Caki2 (cell line): ENCODE results near the gene CEP164. TPM values are rescaled to one million over a fixed set of nuclear protein-coding genes. Genes with fewer than 3 reads are reported as not detected.
"Not testable (repeated sequence)": the region's sequence is repeated elsewhere in the genome, so short reads cannot be mapped to it uniquely, and the experiment has no call there.

Experiments
- DNase-seq: peaks from one replicate; pipeline ENCODE4 v3.0.0-alpha.2; 2015; ENCODE audit warnings: low read depth
- in situ Hi-C: cut with HindIII; loops from 2 replicates; pipeline ENCODE4 v1.10.0; 2016; ENCODE audit warnings: low sequenced_read_pairs, low pct_unique_long_range_greater_than_20kb, mixed read lengths
- total RNA-seq: library from RNA; depleted of rRNA; stranded (reverse); fragments of >200 nt; shearing (Covaris generic); gene quantifications from 2 replicates; pipeline ENCODE4 v1.2.3, GENCODE V29; 2014; ENCODE audit warnings: low replicate concordance

The CEP164 gene
- total RNA-seq, 1 experiment from 2014 or later, result 7.9 TPM

DNA sequence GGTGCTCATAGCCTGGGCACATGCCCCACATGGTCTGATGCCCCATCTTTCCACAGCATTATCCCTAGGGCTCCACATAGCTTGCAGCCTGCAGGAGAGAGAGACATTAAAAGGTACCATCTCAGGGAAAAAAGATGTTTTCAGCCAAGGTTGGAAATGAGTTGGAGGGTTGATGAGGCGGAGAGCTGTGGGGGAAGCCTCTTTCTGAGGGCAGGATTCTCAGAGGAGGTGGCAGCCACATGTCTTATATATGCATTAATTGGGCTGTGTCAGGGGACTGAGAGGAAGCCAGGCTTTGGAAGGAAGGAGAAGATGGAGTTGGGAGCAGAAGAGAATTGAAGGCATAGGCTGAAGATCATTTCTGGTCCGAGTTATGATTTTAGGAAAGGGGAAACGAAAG lies 57.8 kb downstream of the CEP164 start:
- DNase-seq, result no peak
- in situ Hi-C loops, result no loop called here

DNA sequence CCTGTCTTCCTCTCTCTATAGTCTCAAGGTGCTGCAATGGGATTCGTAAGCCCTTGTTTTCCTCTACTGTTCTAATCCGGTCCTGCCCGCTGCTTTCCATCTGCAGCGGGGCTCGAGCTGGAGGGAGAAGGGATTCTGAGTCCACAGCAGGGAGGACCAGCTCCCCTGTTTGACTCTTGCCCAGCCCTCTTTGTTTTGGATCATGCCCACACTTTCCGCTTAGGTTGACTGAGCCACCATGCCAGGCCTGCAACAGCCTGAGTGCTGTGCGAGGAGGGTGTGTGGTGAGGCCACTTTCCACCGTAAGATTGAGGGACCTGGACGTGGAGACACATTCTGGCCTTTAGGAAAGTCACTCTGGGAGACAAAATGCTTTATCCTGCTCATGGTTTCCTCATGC lies 58.3 kb downstream of the CEP164 start:
- in situ Hi-C loops, result no loop called here

DNA sequence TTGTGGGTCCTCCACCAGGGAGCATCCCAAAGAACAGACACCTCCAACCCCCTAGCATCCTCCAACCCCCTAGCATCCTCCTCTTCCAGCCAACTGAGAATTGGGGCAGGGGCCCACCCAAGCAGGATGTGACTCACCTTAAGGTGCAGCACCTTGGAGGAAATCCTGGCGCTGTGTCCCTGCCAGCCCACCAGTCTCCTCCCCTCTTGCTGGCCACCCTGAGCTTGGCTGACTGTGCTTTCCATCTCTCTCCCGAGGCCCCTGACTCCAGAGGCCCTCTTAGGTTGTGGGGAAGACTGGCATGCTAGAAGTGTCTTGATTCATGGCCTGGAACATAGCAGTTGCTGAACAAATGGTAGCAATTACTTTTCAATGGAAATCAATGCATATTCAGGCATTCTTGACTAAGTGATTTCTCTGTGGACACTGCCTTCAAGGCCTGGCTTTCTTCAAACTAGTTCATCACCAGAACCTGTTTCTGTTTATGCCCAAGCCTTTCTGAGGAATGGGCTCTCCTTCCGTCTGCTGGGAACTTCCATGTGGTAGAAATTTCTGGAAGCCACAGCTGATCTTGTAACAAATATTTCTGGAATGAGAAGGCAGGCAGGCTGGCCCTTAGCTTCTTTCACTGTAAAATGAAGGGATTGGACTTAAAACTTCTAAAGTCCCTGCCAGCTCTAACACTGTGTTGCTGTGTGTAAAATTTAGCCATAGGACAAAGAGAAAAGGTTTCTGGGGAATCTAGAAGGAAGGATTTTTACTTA lies 60.5 kb downstream of the CEP164 start:
- no peak for DNase-seq
- in situ Hi-C loops, result no loop called here

More for the DNA sequence above, 58.3 kb downstream of the CEP164 start:
- no peak for DNase-seq

DNA sequence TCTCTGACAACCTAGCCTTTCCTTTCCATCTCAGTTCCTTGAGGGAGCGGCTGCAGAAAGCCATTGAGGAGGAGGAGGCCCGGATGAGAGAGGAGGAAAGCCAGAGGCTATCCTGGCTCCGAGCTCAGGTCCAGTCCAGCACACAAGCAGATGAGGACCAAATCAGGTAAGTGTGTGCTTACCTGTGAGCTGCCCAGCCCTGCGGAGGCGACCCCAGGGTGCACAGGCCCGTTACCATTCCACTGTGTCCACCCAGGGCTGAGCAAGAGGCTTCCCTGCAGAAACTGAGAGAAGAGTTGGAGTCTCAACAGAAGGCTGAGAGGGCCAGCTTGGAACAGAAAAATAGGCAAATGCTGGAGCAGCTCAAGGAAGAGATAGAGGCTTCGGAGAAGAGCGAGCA lies 63.1 kb downstream of the CEP164 start:
- no peak for DNase-seq
- in situ Hi-C loops, result no loop called here

DNA sequence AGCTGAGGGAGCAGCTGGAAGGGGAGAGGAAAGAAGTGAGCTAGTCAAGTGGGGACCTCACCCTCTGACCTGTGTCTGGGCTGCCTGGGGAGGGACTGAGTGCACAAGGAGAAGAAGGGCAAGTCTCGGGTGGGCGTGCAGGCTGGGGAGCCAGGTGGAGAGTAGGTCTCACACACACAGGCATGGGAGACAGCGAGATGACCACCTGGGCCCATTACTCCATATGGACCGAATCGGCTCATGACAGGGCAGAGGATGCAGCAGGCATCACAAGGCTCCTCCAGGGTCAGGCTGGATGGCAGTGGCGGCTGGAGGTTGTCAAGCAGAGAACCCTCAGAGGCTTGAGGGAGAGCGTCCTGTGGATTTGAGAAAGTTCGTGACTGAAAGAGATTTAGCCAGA lies 63.5 kb downstream of the CEP164 start:
- in situ Hi-C loops, result no loop called here
- no peak for DNase-seq

DNA sequence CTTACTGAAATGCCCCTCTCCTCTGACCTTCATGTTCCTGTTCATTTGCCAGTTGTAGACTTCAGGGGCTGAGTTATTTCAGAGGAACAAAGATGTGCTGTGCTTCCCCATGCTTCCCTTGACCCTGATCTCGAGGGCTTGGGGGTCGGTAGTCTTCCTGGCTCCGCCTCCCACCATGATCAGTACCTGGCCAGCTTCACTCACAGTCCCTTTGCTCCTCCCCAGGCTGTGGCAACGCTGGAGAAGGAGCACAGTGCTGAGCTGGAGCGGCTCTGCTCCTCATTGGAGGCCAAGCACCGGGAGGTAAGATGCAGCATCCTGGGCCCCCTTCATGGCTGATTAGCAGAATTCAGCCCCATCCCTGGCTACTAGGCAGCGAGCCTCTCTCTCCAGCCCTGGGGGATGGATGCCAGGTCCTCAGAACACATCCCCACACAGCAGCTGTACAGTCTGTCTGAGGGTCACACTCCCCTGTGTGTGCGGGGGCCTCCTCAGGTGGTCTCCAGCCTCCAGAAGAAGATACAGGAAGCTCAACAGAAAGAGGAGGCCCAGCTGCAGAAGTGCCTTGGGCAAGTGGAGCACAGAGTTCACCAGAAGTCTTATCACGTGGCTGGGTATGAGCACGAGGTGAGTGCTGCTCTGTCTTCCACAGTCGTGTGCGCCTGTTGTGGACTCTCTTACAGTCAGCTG lies 64.5 kb downstream of the CEP164 start:
- DNase-seq, result no peak
- in situ Hi-C loops, result no loop called here

DNA sequence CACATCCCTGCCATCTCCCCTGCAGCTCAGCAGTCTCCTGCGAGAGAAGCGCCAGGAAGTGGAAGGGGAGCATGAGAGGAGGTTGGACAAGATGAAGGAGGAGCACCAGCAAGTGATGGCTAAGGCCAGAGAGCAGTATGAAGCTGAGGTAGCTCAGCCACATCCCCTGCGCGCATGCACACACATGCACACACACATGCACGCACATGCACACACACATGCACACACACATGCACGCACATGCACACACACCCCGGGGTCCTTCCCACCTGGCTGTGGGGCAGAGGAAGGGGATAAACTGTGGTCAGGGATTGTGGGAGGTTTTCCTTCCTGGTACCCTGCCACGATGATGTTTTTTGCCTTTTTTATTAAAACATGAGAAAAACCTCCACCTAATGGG lies 65.3 kb downstream of the CEP164 start:
- in situ Hi-C loops, result no loop called here
- DNase-seq, result no peak

DNA sequence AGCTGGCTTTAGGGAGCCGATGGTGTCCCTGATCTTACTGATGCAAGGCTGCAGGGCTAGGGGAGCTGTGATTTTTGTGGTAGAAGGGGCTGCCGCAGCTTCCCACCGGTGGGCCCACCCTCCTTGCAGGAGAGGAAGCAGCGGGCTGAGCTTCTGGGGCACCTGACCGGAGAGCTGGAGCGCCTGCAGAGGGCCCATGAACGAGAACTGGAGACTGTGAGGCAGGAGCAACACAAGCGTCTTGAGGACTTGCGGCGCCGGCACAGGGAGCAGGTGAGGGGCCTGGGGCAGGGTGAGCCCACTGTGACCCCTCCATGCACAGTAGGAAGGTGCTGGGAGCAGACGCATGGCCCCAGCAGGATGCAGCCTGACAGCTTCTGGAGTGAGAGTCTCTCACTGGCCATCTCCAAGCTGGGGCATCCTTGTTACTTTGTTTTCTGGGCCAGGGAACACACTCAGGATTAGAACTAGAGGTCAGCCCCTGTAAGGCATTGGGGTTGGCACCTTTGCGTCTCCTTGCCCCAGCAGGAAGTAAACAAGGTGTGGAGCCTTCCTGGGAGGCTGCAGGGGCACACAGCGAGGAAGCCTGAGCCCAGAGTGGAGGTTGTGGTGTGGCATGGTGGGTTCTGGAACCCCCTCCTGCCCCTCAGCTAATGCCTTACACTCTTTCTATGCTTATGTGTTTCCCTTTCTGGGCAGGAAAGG lies 66.7 kb downstream of the CEP164 start:
- no peak for DNase-seq
- in situ Hi-C loops, result no loop called here

DNA sequence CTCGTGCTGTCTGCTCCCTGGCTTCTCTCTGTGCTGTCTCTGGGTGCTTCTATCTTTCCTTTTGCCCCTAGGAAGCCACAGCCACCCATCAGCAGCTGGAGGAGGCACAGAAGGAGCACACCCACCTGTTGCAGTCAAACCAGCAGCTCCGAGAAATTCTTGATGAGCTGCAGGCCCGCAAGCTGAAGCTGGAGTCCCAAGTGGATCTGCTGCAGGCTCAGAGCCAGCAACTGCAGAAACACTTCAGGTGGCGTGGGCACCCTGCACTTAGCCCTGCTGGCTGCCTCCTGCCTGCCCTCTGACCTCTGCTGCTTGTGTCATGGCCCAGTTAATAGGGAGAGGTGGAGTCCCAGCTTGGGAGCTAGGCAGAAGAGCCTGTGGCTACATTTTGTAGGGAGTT lies 67.8 kb downstream of the CEP164 start:
- in situ Hi-C loops, result no loop called here

DNA sequence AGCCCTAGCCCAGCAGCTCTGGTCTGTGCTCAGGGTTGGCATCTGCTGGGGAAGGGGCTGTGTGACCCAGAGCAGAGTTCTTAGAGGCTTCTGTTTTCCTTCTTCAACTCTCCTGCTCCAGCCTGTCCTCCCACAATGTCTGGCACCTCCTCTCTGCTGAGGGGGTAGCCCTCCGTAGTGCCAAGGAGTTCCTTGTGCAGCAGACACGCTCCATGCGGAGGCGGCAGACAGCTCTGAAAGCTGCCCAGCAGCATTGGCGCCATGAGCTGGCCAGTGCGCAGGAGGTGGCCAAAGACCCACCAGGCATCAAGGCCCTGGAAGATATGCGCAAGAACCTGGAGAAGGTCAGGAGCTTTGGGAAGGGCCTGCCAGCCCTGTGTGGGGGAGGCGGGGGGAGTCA lies 69.3 kb downstream of the CEP164 start:
- in situ Hi-C loops, result no loop called here
- no peak for DNase-seq

More for the DNA sequence above, 67.8 kb downstream of the CEP164 start:
- no peak for DNase-seq

DNA sequence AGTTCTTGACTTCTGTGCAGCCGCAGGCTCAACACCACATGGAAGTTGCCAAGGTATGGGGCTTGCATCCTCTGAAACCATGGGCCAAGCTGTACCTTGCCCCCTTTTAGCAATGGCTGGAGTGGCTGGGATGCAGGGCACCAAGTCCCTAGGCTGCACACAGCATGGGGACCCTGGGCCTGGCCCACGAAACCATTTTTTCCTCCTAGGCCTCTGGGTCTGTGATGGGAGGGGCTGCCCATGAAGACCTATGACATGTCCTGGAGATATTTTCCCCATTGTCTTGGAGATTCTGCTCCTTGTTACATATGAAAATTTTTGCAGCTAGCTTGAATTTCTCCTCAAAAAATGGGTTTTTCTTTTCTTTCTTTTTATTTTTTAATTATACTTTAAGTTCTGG lies 71.0 kb downstream of the CEP164 start:
- DNase-seq, in situ Hi-C loops: not testable (repeated sequence)

DNA sequence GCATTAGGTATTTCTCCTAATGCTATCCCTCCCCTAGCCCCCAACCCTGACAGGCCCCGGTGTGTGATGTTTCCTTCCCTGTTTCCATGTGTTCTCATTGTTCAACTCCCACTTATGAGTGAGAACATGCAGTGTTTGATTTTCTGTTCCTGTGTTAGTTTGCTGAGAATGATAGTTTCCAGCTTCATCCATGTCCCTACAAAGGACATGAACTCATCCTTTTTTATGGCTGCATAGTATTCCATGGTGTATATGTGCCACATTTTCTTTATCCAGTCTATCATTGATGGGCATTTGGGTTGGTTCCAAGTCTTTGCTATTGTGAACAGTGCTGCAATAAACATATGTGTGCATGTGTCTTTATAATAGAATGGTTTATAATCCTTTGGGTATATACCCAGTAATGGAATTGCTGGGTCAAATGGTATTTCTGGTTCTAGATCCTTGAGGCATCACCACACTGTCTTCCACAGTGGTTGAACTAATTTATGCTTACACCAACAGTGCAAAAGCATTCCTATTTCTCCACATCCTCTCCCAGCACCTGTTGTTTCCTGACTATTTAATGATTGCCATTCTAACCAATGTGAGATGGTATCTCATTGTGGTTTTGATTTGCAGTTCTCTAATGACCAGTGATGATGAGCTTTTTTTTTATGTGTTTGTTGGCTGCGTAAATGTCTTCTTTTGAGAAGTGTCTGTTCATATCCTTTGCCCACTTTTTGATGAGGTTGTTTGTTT lies 71.6 kb downstream of the CEP164 start:
- in situ Hi-C loops, DNase-seq: not testable (repeated sequence)

DNA sequence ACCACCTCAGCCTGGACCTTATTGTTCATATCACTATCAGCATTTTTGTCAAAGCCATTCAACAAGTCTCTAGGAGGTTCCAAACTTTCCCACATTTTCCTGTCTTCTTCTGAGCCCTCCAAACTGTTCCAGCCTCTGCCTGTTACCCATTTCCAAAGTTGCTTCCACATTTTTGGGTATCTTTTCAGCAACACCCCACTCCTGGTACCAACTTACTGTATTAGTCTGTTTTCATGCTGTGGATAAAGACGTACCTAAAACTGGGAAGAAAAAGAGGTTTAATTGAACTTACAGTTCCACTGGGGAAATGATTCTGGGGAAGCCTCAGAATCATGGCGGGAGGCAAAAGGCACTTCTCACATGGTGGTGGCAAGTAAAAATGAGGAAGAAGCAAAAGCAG lies 78.2 kb downstream of the CEP164 start:
- in situ Hi-C loops, DNase-seq: not testable (repeated sequence)

DNA sequence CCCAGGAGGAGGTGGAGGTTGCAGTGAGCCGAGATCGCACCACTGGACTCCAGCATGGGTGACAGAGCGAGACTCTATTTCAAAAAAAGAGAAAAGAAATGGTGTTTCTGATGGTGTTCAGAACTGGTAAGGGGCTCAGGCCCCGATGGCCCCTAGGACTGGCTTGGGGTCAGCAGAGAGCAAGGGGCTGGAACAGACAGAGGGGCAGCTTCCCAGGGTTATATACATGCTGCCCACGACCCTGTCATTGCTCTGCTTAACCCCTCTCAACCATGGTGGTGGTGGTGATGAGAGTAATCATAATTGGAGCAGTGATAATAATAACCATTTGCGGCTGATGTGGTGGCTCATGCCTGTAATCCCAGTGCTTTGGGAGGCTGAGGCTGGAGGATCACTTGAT lies 79.4 kb downstream of the CEP164 start:
- in situ Hi-C loops, result no loop called here
- DNase-seq, result no peak

DNA sequence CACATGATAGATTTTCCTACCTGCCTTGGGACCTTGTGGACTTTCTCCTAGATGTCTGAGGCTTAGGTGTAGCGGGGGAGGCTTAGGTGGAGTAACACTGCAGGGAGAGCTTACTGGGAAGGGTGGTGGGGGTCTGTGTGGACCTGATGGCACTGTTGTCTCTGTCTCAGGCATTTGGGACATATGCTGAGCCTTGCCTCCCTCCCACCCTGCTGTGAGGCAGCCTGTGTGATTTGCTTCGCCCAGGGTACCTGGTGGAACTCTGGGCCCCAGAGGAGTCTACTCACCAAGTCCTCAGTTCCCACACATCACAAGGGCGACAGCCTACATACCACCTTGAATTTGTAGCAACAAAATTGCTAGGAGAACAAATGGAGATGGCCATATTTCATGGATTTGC lies 80.7 kb downstream of the CEP164 start:
- no peak for DNase-seq
- in situ Hi-C loops, result no loop called here

DNA sequence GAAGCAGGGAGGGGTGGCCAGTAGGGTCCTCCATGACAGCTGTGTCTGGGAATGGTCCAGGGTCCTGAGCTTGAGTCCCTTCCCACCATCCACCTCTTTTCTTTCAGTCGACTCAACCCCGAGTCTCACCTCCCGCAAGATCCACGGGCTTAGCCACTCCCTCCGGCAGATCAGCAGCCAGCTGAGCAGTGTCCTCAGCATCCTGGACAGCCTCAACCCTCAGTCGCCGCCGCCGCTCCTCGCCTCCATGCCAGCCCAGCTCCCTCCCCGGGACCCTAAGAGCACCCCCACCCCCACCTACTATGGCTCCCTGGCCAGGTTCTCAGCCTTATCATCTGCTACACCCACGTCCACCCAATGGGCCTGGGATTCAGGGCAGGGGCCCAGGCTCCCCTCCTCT lies 81.9 kb downstream of the CEP164 start:
- in situ Hi-C loops, result no loop called here

DNA sequence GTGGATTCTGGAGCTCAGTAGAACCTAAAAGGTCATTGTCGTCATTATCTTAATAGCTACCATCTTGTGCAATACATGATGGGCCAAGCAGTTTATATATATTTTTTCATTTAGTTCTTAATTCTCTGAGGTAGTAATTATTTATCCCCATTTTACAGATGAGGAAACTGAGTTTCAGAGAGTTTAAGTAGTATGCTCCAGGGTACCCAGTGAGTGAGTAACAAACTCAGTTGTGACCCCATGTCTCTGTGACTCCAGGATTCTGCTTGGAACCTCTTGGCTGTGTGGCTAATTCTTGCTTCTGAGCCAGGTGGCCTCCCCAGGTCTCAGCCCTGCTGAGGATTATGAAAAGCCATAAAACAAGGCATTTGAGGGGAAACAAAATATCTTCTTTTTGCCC lies 82.6 kb downstream of the CEP164 start:
- in situ Hi-C loops, result no loop called here
- DNase-seq, result no peak

More for the DNA sequence above, 81.9 kb downstream of the CEP164 start:
- no peak for DNase-seq

DNA sequence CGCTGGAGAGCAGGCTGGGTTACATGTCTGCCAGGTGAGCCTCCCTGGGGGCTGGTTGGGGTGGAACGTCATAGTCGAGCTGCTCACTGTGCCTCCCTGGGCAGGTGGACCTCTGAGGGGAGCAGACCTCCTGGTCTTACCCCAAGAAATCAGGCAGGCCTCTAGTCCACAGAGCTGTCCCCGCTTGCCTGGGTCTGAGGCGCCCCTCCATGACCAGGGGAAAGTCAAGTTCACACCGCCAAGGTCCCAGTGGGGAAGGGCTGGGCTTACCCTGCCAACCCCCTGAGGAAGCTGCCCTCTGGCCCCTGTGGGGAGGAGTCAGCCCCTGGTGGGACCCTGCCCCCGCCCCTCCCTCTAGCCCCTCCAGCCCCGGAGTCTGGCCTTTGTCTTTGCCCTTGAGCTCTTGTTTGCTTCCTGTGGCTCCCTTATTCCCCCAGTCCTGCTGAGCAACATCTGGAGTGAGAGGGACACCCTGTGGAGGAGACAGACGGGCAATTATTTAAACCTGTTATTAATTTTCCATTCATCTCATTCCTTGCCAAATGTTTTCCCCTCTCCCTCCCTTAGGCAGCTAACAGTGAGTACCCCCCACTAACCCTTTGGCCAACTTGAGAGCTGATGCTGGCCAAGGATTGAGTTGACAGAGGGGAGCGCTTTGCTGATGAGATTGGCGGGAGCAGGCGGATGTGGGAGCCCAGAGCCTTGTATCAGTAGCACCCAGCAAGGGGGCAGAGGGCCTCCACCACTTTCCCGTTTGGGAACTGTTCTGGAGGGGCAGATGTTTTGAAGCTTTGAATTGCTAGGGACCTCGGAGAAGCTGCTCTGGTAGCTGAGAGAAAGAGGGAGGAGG lies 83.4 kb downstream of the CEP164 start:
- in situ Hi-C loops, result no loop called here
- no peak for DNase-seq
